Trophoblast cell (in vitro differentiated cells and primary cell): ENCODE measurements around the gene ARRDC1.
A peak's percentile ranks its signal among the peaks of the same experiment; 100 is the strongest.

Experiments
- DNase-seq, 2 donors: peaks; one replicate each; pipeline ENCODE4 v3.0.0-alpha.2; 2016
- H2AFZ ChIP-seq: 2 replicates; pipeline ENCODE4 v1.6.1; 2013; ENCODE audit warnings: low read length, moderate library complexity, mild to moderate bottlenecking; ENCODE audit not compliant: insufficient read depth, poor library complexity
- H2AK5ac ChIP-seq: 2 replicates; pipeline ENCODE4 v1.6.1; 2013; ENCODE audit warnings: mild to moderate bottlenecking, low read length
- H2BK120ac ChIP-seq: 2 replicates; pipeline ENCODE4 v1.6.1; 2013; ENCODE audit warnings: low read length, mild to moderate bottlenecking, moderate library complexity; ENCODE audit not compliant: insufficient read depth, poor library complexity
- H2BK12ac ChIP-seq: 2 replicates; pipeline ENCODE4 v1.6.1; 2013; ENCODE audit warnings: mild to moderate bottlenecking, low read length, moderate library complexity
- H2BK5ac ChIP-seq: 2 replicates; pipeline ENCODE4 v1.6.1; 2013; ENCODE audit warnings: low read length, low read depth, moderate library complexity, mild to moderate bottlenecking; ENCODE audit not compliant: poor library complexity
- H3K14ac ChIP-seq: 2 replicates; pipeline ENCODE4 v1.6.1; 2013; ENCODE audit warnings: mild to moderate bottlenecking, low read length
- H3K18ac ChIP-seq: 2 replicates; pipeline ENCODE4 v1.6.1; 2013; ENCODE audit warnings: mild to moderate bottlenecking, low read length
- H3K23ac ChIP-seq: 2 replicates; pipeline ENCODE4 v1.6.1; 2013; ENCODE audit warnings: low read length
- H3K27ac ChIP-seq: 2 replicates; pipeline ENCODE4 v1.5.1; 2013; ENCODE audit warnings: low read depth, mild to moderate bottlenecking, inconsistent platforms, low read length, moderate library complexity
- H3K27me3 ChIP-seq: 2 replicates; pipeline ENCODE4 v1.6.1; 2013; ENCODE audit warnings: inconsistent platforms, mild to moderate bottlenecking, low read length, moderate library complexity; ENCODE audit not compliant: insufficient read depth
- H3K36me3 ChIP-seq, 2 experiments: 1 replicate in 1 of 2; 2 replicates in 1 of 2; pipeline ENCODE4 v1.6.1; 2013; ENCODE audit warnings: low read length in 2 of 2, mild to moderate bottlenecking in 2 of 2, moderate library complexity in 1 of 2; ENCODE audit not compliant: insufficient read depth in 2 of 2, control insufficient read depth in 1 of 2
- H3K4ac ChIP-seq: 2 replicates; pipeline ENCODE4 v1.6.1; 2013; ENCODE audit warnings: low read depth, mild to moderate bottlenecking, low read length, moderate library complexity
- H3K4me1 ChIP-seq, 2 experiments: 1 replicate in 1 of 2; 2 replicates in 1 of 2; pipeline ENCODE4 v1.6.1; 2013; ENCODE audit warnings: low read length in 2 of 2, mild to moderate bottlenecking in 2 of 2, moderate library complexity in 1 of 2; ENCODE audit not compliant: insufficient read depth in 2 of 2, control insufficient read depth in 1 of 2
- H3K4me2 ChIP-seq: 2 replicates; pipeline ENCODE4 v1.6.1; 2013; ENCODE audit warnings: inconsistent platforms, mild to moderate bottlenecking, low read length, moderate library complexity
- H3K4me3 ChIP-seq: 2 replicates; pipeline ENCODE4 v1.5.1; 2013; ENCODE audit warnings: mild to moderate bottlenecking, low read depth, low read length, inconsistent platforms
- H3K79me1 ChIP-seq: one replicate; pipeline ENCODE4 v1.6.1; 2013; ENCODE audit warnings: low read length
- H3K79me2 ChIP-seq: 2 replicates; pipeline ENCODE4 v1.6.1; 2013; ENCODE audit warnings: low read length, mild to moderate bottlenecking; ENCODE audit not compliant: control insufficient read depth, insufficient read depth, poor library complexity
- H3K9ac ChIP-seq: 2 replicates; pipeline ENCODE4 v1.6.1; 2013; ENCODE audit warnings: mild to moderate bottlenecking, low read length
- H3K9me3 ChIP-seq: 2 replicates; pipeline ENCODE4 v1.6.1; 2013; ENCODE audit warnings: low read depth, mild to moderate bottlenecking, control low read depth, inconsistent platforms, low read length; ENCODE audit not compliant: insufficient read depth
- H4K12ac ChIP-seq: 2 replicates; pipeline ENCODE4 v1.6.1; 2013; ENCODE audit warnings: low read depth, mild to moderate bottlenecking, low read length, moderate library complexity
- H4K8ac ChIP-seq: 2 replicates; pipeline ENCODE4 v1.6.1; 2013; ENCODE audit warnings: low read depth, mild to moderate bottlenecking, low read length, moderate library complexity
- H4K91ac ChIP-seq: one replicate; pipeline ENCODE4 v1.6.1; 2013; ENCODE audit warnings: low read depth, mild to moderate bottlenecking, low read length, moderate library complexity
- WGBS: extraction: QIAGEN DNeasy Blood & Tissue Kit; methylation state at CpG from one replicate; pipeline ENCODE4 v1.1.7; 2013; ENCODE audit warnings: missing lambda C conversion rate; ENCODE audit not compliant: insufficient read length, insufficient coverage; ENCODE audit errors: extremely low coverage; 5-methylcytosine and 5-hydroxymethylcytosine counted together

The ARRDC1 gene

GRCh38 chr9:137611623-137612609, 6.4 kb downstream of the ARRDC1 start:
- peak overlapping the region; percentile 67 for H2BK5ac ChIP-seq
- H2BK120ac ChIP-seq = peak overlapping the region; percentile 62
- H3K27ac ChIP-seq = peak overlapping the region; percentile 93
- peak overlapping the region; percentile 78 for H4K8ac ChIP-seq
- H4K12ac ChIP-seq = peak overlapping the region; percentile 37
- peaks cover 33% of the 10 kb centered on the region in 2 experiments for H3K36me3 ChIP-seq
- DNase-seq = peak; percentile 97 to 98
- H3K4me1 ChIP-seq = peaks cover 20 to 23% of the 10 kb centered on the region in 2 experiments
- peak overlapping the region; percentile 92 for H4K91ac ChIP-seq
- peaks cover 2% of the 10 kb centered on the region for H3K79me2 ChIP-seq
- peak overlapping the region; percentile 72 for H3K14ac ChIP-seq
- peak overlapping the region; percentile 38 for H3K4me2 ChIP-seq
- H3K18ac ChIP-seq = peak overlapping the region; percentile 63
- peak overlapping the region; percentile 14 for H3K4ac ChIP-seq
- no peaks in the 10 kb centered on the region for H3K27me3 ChIP-seq
- peaks cover 20% of the 10 kb centered on the region for H3K79me1 ChIP-seq
- no peak overlapping the region for H3K23ac ChIP-seq
- peak overlapping the region; percentile 52 for H2AFZ ChIP-seq
- no CpG with 5 or more reads among the region's 21 CpGs for WGBS
- peak overlapping the region; percentile 61 for H2BK12ac ChIP-seq
- no peak overlapping the region for H3K4me3 ChIP-seq
- H3K9ac ChIP-seq = no peak overlapping the region
- peak overlapping the region; percentile 75 for H2AK5ac ChIP-seq
- H3K9me3 ChIP-seq = peaks cover 1% of the 10 kb centered on the region

- Histone ChIP-seq H3K36me3 (peaks cover 33% of the 10 kb centered on the region in 2 experiments), H2AK5ac (peak overlapping the region; percentile 75), H2BK12ac (peak overlapping the region; percentile 20), H4K91ac (peak overlapping the region; percentile 92), H3K9ac (no peak overlapping the region), H3K18ac (peak overlapping the region; percentile 11), H3K27ac (peak overlapping the region; percentile 71), H2AFZ (peak overlapping the region; percentile 52), H3K9me3 (peaks cover 1% of the 10 kb centered on the region), H4K12ac (peak overlapping the region; percentile 37), H4K8ac (peak overlapping the region; percentile 78), H3K4me1 (peaks cover 23 to 26% of the 10 kb centered on the region in 2 experiments), H3K27me3 (no peaks in the 10 kb centered on the region), H2BK120ac (peak overlapping the region; percentile 50), H3K23ac (no peak overlapping the region), H3K14ac (peak overlapping the region; percentile 54), H3K4me3 (no peak overlapping the region), H3K79me2 (peaks cover 2% of the 10 kb centered on the region), H3K4ac (peak overlapping the region; percentile 4), H2BK5ac (peak overlapping the region; percentile 24), H3K4me2 (peak overlapping the region; percentile 38), H3K79me1 (peaks cover 20% of the 10 kb centered on the region)
- peak in 1 of 2 donors; percentile 17 for DNase-seq
- no CpG with 5 or more reads among the region's 8 CpGs for WGBS
These were observed 7.3 kb downstream of the ARRDC1 start for GRCh38 chr9:137612741-137613142.

- Histone ChIP-seq H3K27ac (peak overlapping the region; percentile 71), H3K4me2 (no peak overlapping the region), H2AK5ac (peak overlapping the region; percentile 75), H2BK5ac (peak overlapping the region; percentile 24), H3K79me1 (peaks cover 23% of the 10 kb centered on the region), H3K27me3 (no peaks in the 10 kb centered on the region), H3K4me1 (peaks cover 23 to 29% of the 10 kb centered on the region in 2 experiments), H3K23ac (no peak overlapping the region), H3K9me3 (peaks cover 1% of the 10 kb centered on the region), H2BK120ac (peak overlapping the region; percentile 50), H3K9ac (no peak overlapping the region), H2BK12ac (peak overlapping the region; percentile 20), H3K79me2 (peaks cover 6% of the 10 kb centered on the region), H2AFZ (peak overlapping the region; percentile 52), H3K14ac (peak overlapping the region; percentile 54), H3K18ac (peak overlapping the region; percentile 11), H4K91ac (peak overlapping the region; percentile 92), H3K4ac (peak overlapping the region; percentile 4), H4K12ac (peak overlapping the region; percentile 52), H3K4me3 (no peak overlapping the region), H4K8ac (peak overlapping the region; percentile 78), H3K36me3 (peaks cover 33% of the 10 kb centered on the region in 2 experiments)
- DNase-seq = no peak
- no CpG with 5 or more reads among the region's 5 CpGs for WGBS
These were observed 7.8 kb downstream of the ARRDC1 start for GRCh38 chr9:137613259-137613658.

- Histone ChIP-seq H3K4me1 (peaks cover 23 to 29% of the 10 kb centered on the region in 2 experiments), H4K8ac (no peak overlapping the region), H3K14ac (no peak overlapping the region), H2BK120ac (no peak overlapping the region), H3K4me3 (no peak overlapping the region), H3K4me2 (no peak overlapping the region), H3K9ac (no peak overlapping the region), H3K27me3 (no peaks in the 10 kb centered on the region), H3K27ac (no peak overlapping the region), H2BK12ac (no peak overlapping the region), H3K18ac (no peak overlapping the region), H2BK5ac (no peak overlapping the region), H4K91ac (no peak overlapping the region), H3K9me3 (peaks cover 1% of the 10 kb centered on the region), H2AK5ac (no peak overlapping the region), H3K4ac (no peak overlapping the region), H3K36me3 (peaks cover 31 to 33% of the 10 kb centered on the region in 2 experiments), H4K12ac (no peak overlapping the region), H2AFZ (no peak overlapping the region), H3K23ac (no peak overlapping the region), H3K79me1 (peaks cover 27% of the 10 kb centered on the region), H3K79me2 (peaks cover 9% of the 10 kb centered on the region)
- no CpG with 5 or more reads among the region's 27 CpGs for whole genome bisulfite sequencing
- DNase-seq = no peak
These were observed 8.4 kb downstream of the ARRDC1 start for GRCh38 chr9:137613738-137614523.
